Suprapubic skin (tissue), 4 donors: ENCODE measurements around the gene ANK2. TPM values are rescaled to one million over a fixed set of nuclear protein-coding genes. Genes with fewer than 3 reads are reported as not detected.

Experiments
- DNase-seq, 2 donors: peaks; one replicate each; pipeline ENCODE4 v3.0.0-alpha.2; 2019; ENCODE audit warnings: low spot score in 2 of 2
- H3K27ac ChIP-seq: fragments of 200-600 bp; sonication (generic); one replicate; pipeline ENCODE4 v1.5.1; 2019
- H3K27me3 ChIP-seq: fragments of 200-600 bp; sonication (generic); one replicate; pipeline ENCODE4 v1.5.1; 2019
- H3K36me3 ChIP-seq: fragments of 200-600 bp; sonication (generic); one replicate; pipeline ENCODE4 v1.5.1; 2019
- H3K4me1 ChIP-seq: fragments of 200-600 bp; sonication (generic); one replicate; pipeline ENCODE4 v1.5.1; 2019
- H3K4me3 ChIP-seq: fragments of 200-600 bp; sonication (generic); one replicate; pipeline ENCODE4 v1.5.1; 2019; ENCODE audit warnings: mild to moderate bottlenecking
- H3K9me3 ChIP-seq: fragments of 200-600 bp; sonication (generic); one replicate; pipeline ENCODE4 v1.5.1; 2019
- CTCF ChIP-seq, 2 donors: fragments of 200-600 bp in 1 of 2; fragments of 450-650 bp in 1 of 2; sonication (generic) in 1 of 2; IDR thresholded peaks; one replicate each; pipeline ENCODE4 v1.5.1; 2016 to 2019; ENCODE audit warnings: antibody characterized with exemption in 2 of 2, mild to moderate bottlenecking in 1 of 2, moderate library complexity in 1 of 2
- EP300 ChIP-seq: sonication (generic); formaldehyde crosslinking; IDR thresholded peaks from one replicate; pipeline ENCODE4 v1.6.1; 2017; ENCODE audit warnings: antibody characterized with exemption
- POLR2A ChIP-seq, 2 donors: fragments of 450-650 bp; IDR thresholded peaks; one replicate each; pipeline ENCODE4 v1.6.1; 2017; ENCODE audit warnings: antibody characterized with exemption in 2 of 2, mild to moderate bottlenecking in 2 of 2, moderate library complexity in 2 of 2
- POLR2AphosphoS5 ChIP-seq, 3 donors: sonication (generic); formaldehyde crosslinking; IDR thresholded peaks; one replicate each; pipeline ENCODE4 v1.6.1; 2017; ENCODE audit warnings: antibody characterized with exemption in 3 of 3
- WGBS: methylation state at CpG from one replicate; pipeline ENCODE4 v1.1.5; 2018; 5-methylcytosine and 5-hydroxymethylcytosine counted together
- total RNA-seq, 4 donors: library from RNA; depleted of rRNA; stranded (reverse); fragments of >200 nt; gene quantifications; one replicate each; pipeline ENCODE4 v1.1.0, GENCODE V29; 2016

The ANK2 gene
- total RNA-seq, 4 donors from 2014 or later: 7.7 to 15.2 (median 11.2) TPM

- WGBS: 68% methylated on average over 2 of the region's 2 CpGs
- Histone ChIP-seq H3K4me3 (no peak overlapping the region), H3K36me3 (peaks cover 3% of the 10 kb centered on the region), H3K4me1 (no peaks in the 10 kb centered on the region), H3K9me3 (no peaks in the 10 kb centered on the region), H3K27ac (no peak overlapping the region), H3K27me3 (no peaks in the 10 kb centered on the region)
- no peak for DNase-seq
- TF ChIP-seq POLR2AphosphoS5 (IDR thresholded peaks at IDR 0.05) (no peak), EP300 (no peak), CTCF (IDR thresholded peaks at IDR 0.05) (no peak), POLR2A (IDR thresholded peaks at IDR 0.05) (no peak)
Observed at GRCh38 chr4:113336556-113336955, 287.1 kb downstream of the ANK2 start.

GRCh38 chr4:113339430-113339813 is 290.0 kb downstream of the ANK2 start:
- no peak for TF ChIP-seq CTCF (IDR thresholded peaks at IDR 0.05)
- TF ChIP-seq POLR2A (IDR thresholded peaks at IDR 0.05): no peak

GRCh38 chr4:113344100-113344499 is 294.6 kb downstream of the ANK2 start:
- Histone ChIP-seq H3K9me3 (no peaks in the 10 kb centered on the region), H3K4me1 (no peaks in the 10 kb centered on the region), H3K36me3 (no peaks in the 10 kb centered on the region), H3K27ac (no peak overlapping the region), H3K4me3 (no peak overlapping the region), H3K27me3 (no peaks in the 10 kb centered on the region)
- 90% methylated on average over 3 of the region's 3 CpGs for WGBS
- no peak for TF ChIP-seq POLR2A (IDR thresholded peaks at IDR 0.05)
- no peak for TF ChIP-seq EP300
- TF ChIP-seq POLR2AphosphoS5 (IDR thresholded peaks at IDR 0.05): no peak
- TF ChIP-seq CTCF (IDR thresholded peaks at IDR 0.05): no peak
- no peak for DNase-seq

More at GRCh38 chr4:113339430-113339813, 290.0 kb downstream of the ANK2 start:
- Histone ChIP-seq H3K27ac (no peak overlapping the region), H3K9me3 (no peaks in the 10 kb centered on the region), H3K4me3 (no peak overlapping the region), H3K27me3 (no peaks in the 10 kb centered on the region), H3K36me3 (no peaks in the 10 kb centered on the region), H3K4me1 (no peaks in the 10 kb centered on the region)
- no peak for DNase-seq
- WGBS: 62% methylated on average over 4 of the region's 4 CpGs

- no peak overlapping the region for H3K27ac ChIP-seq
- H3K9me3 ChIP-seq: no peaks in the 10 kb centered on the region
- no peaks in the 10 kb centered on the region for H3K4me1 ChIP-seq
- WGBS: 43% methylated on average over 2 of the region's 2 CpGs
- no peaks in the 10 kb centered on the region for H3K27me3 ChIP-seq
- TF ChIP-seq POLR2A (IDR thresholded peaks at IDR 0.05) (no peak), EP300 (no peak), POLR2AphosphoS5 (IDR thresholded peaks at IDR 0.05) (no peak), CTCF (IDR thresholded peaks at IDR 0.05) (no peak)
- H3K4me3 ChIP-seq: no peak overlapping the region
- H3K36me3 ChIP-seq: no peaks in the 10 kb centered on the region
- DNase-seq: no peak
Observed at GRCh38 chr4:113347245-113347644, 297.8 kb downstream of the ANK2 start.

GRCh38 chr4:113349430-113349829 is 300.0 kb downstream of the ANK2 start:
- TF ChIP-seq EP300 (no peak), POLR2AphosphoS5 (IDR thresholded peaks at IDR 0.05) (no peak), CTCF (IDR thresholded peaks at IDR 0.05) (no peak), POLR2A (IDR thresholded peaks at IDR 0.05) (no peak)
- 76% methylated on average over 4 of the region's 4 CpGs for WGBS
- Histone ChIP-seq H3K4me1 (no peaks in the 10 kb centered on the region), H3K4me3 (no peak overlapping the region), H3K27ac (no peak overlapping the region), H3K36me3 (no peaks in the 10 kb centered on the region), H3K9me3 (no peaks in the 10 kb centered on the region), H3K27me3 (no peaks in the 10 kb centered on the region)
- no peak for DNase-seq
